Endodermal cell (in vitro differentiated cells): ENCODE data around the gene LRRC32. TPM values are rescaled to one million over a fixed set of nuclear protein-coding genes. Genes with fewer than 3 reads are reported as not detected.

Experiments
- DNase-seq: peaks from one replicate; pipeline ENCODE4 v3.0.0-alpha.2; 2017
- H3K27ac ChIP-seq: 2 replicates; pipeline ENCODE4 v1.5.1; 2013; ENCODE audit warnings: mild to moderate bottlenecking, low read depth, low read length, moderate library complexity
- H3K27me3 ChIP-seq: 2 replicates; pipeline ENCODE4 v1.6.1; 2013; ENCODE audit warnings: mild to moderate bottlenecking, low read length, moderate library complexity; ENCODE audit not compliant: insufficient read depth, control insufficient read depth, poor library complexity, severe bottlenecking
- H3K36me3 ChIP-seq: 2 replicates; pipeline ENCODE4 v1.7.0; 2013; ENCODE audit warnings: mild to moderate bottlenecking, low read length, moderate library complexity; ENCODE audit not compliant: control insufficient read depth, insufficient read depth
- H3K4me1 ChIP-seq: one replicate; pipeline ENCODE4 v1.7.0; 2013; ENCODE audit warnings: low read length; ENCODE audit not compliant: control insufficient read depth, insufficient read depth
- H3K4me3 ChIP-seq: 2 replicates; pipeline ENCODE4 v1.5.1; 2013; ENCODE audit warnings: mild to moderate bottlenecking, low read length, moderate library complexity
- H3K9ac ChIP-seq: 2 replicates; pipeline ENCODE4 v1.6.1; 2013; ENCODE audit warnings: mild to moderate bottlenecking, low read length, moderate library complexity; ENCODE audit not compliant: poor library complexity, severe bottlenecking; ENCODE audit errors: extremely low read depth
- H3K9me3 ChIP-seq: 2 replicates; pipeline ENCODE4 v1.6.1; 2013; ENCODE audit warnings: mild to moderate bottlenecking, low read length, moderate library complexity; ENCODE audit not compliant: control insufficient read depth
- H3K27ac Mint-ChIP-seq: 2 replicates; pipeline ENCODE4 v1.8.0; 2020; ENCODE audit warnings: mixed read lengths
- H3K27me3 Mint-ChIP-seq: 2 replicates; pipeline ENCODE4 v1.8.0; 2021; ENCODE audit warnings: mild to moderate bottlenecking, mixed read lengths; ENCODE audit not compliant: insufficient read depth
- H3K36me3 Mint-ChIP-seq: 2 replicates; pipeline ENCODE4 v1.8.0; 2020; ENCODE audit warnings: low read depth, mixed read lengths
- H3K4me1 Mint-ChIP-seq: 2 replicates; pipeline ENCODE4 v1.8.0; 2020; ENCODE audit warnings: mixed read lengths
- H3K4me3 Mint-ChIP-seq: 2 replicates; pipeline ENCODE4 v1.8.0; 2020; ENCODE audit warnings: mild to moderate bottlenecking, moderate library complexity, mixed read lengths
- H3K9me3 Mint-ChIP-seq: 2 replicates; pipeline ENCODE4 v1.8.0; 2020; ENCODE audit warnings: mild to moderate bottlenecking, mixed read lengths
- WGBS, 2 experiments: methylation state at CpG; one replicate each; pipeline versions ENCODE4 v1.1.5 to v1.1.7; 2013; ENCODE audit warnings: missing lambda C conversion rate in 2 of 2, mixed read lengths in 1 of 2; ENCODE audit not compliant: insufficient coverage in 1 of 2, insufficient read length in 1 of 2; 5-methylcytosine and 5-hydroxymethylcytosine counted together
- total RNA-seq, 2 donors: library from RNA; stranded (reverse); fragmentation: NEBNext Ultra II Directional in 1 of 2; extraction: Animal tissue kit (Norgen Biotek cat#: 25700) in 1 of 2; gene quantifications; 2 replicates in 1 of 2; 3 replicates in 1 of 2; pipeline ENCODE4 v1.2.1, GENCODE V29; 2021
- TF ChIP-seq, protein P1 (sequence below): fragments of 200-600 bp; sonication (generic); conservative IDR thresholded peaks from 2 replicates; pipeline ENCODE4 v1.5.0; 2021; ENCODE audit warnings: antibody characterized with exemption, mild to moderate bottlenecking

Gene LRRC32
- total RNA-seq, 2 donors from 2014 or later: 1.3 to 1.6 TPM

GRCh38 chr11:76653674-76654284 lies 16.8 kb downstream of the LRRC32 start:
- H3K27ac ChIP-seq: no peak overlapping the region
- no peaks in the 10 kb centered on the region for H3K36me3 ChIP-seq
- H3K27me3 ChIP-seq: no peaks in the 10 kb centered on the region
- Mint-ChIP-seq H3K36me3 (no peaks in the 10 kb centered on the region), H3K4me1 (peaks cover 22% of the 10 kb centered on the region), H3K27me3 (peaks cover 4% of the 10 kb centered on the region), H3K9me3 (no peaks in the 10 kb centered on the region), H3K4me3 (no peak overlapping the region), H3K27ac (no peak overlapping the region)
- no peak overlapping the region for H3K4me3 ChIP-seq
- 91 to 93% methylated on average over 4 to 10 of the region's 10 CpGs for WGBS, 2 experiments
- H3K4me1 ChIP-seq: peaks cover 10% of the 10 kb centered on the region
- no peak overlapping the region for H3K9ac ChIP-seq
- TF ChIP-seq, protein P1, sequence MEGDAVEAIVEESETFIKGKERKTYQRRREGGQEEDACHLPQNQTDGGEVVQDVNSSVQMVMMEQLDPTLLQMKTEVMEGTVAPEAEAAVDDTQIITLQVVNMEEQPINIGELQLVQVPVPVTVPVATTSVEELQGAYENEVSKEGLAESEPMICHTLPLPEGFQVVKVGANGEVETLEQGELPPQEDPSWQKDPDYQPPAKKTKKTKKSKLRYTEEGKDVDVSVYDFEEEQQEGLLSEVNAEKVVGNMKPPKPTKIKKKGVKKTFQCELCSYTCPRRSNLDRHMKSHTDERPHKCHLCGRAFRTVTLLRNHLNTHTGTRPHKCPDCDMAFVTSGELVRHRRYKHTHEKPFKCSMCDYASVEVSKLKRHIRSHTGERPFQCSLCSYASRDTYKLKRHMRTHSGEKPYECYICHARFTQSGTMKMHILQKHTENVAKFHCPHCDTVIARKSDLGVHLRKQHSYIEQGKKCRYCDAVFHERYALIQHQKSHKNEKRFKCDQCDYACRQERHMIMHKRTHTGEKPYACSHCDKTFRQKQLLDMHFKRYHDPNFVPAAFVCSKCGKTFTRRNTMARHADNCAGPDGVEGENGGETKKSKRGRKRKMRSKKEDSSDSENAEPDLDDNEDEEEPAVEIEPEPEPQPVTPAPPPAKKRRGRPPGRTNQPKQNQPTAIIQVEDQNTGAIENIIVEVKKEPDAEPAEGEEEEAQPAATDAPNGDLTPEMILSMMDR: no peak
- peak; percentile 32 for DNase-seq
- no peaks in the 10 kb centered on the region for H3K9me3 ChIP-seq

GRCh38 chr11:76653012-76653673 lies 17.4 kb downstream of the LRRC32 start:
- 89 to 92% methylated on average over 8 to 12 of the region's 12 CpGs for WGBS, 2 experiments
- Histone ChIP-seq H3K4me1 (peaks cover 10% of the 10 kb centered on the region), H3K36me3 (no peaks in the 10 kb centered on the region), H3K27ac (no peak overlapping the region), H3K9ac (no peak overlapping the region), H3K9me3 (no peaks in the 10 kb centered on the region), H3K27me3 (no peaks in the 10 kb centered on the region), H3K4me3 (no peak overlapping the region)
- Mint-ChIP-seq H3K27me3 (no peaks in the 10 kb centered on the region), H3K9me3 (no peaks in the 10 kb centered on the region), H3K4me1 (peaks cover 22% of the 10 kb centered on the region), H3K36me3 (no peaks in the 10 kb centered on the region), H3K4me3 (no peak overlapping the region), H3K27ac (no peak overlapping the region)
- TF ChIP-seq, protein P1: no peak
- peak; percentile 34 for DNase-seq

DNA sequence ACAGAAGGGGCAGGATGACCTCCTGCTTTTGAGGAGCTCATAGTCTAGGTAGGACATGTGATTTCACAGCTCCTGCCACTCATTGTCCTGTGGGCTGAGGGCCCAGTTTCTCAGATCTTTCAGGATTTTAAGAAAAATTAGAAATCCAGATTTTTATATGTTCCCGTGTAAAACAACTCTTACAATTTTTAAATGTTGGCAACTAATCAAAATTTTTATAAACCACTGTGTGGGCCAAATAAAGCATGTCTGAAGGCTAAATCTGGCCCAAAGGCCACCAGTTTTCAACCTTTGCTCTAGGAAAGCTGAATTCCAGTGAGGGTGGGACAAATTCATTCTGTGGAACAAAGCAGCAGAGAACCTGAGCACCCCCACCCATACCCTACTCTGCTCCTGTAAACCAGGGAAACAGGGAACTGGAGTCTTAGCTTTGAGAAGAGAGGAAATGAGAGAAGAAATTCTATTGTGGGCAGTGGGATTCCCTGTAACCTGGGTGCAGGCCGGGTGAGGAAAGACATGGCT lies 20.6 kb downstream of the LRRC32 start:
- peak; percentile 19 for DNase-seq
- peaks cover 8% of the 10 kb centered on the region for H3K4me1 Mint-ChIP-seq

More for the DNA sequence above, 20.6 kb downstream of the LRRC32 start:
- Mint-ChIP-seq H3K27me3 (no peaks in the 10 kb centered on the region), H3K36me3 (no peaks in the 10 kb centered on the region), H3K4me3 (no peak overlapping the region), H3K9me3 (peaks cover 16% of the 10 kb centered on the region), H3K27ac (no peak overlapping the region)
- 75 to 88% methylated on average over 2 of the region's 2 CpGs for WGBS, 2 experiments
- H3K27me3 ChIP-seq: no peaks in the 10 kb centered on the region
- no peaks in the 10 kb centered on the region for H3K36me3 ChIP-seq
- no peak overlapping the region for H3K4me3 ChIP-seq
- TF ChIP-seq, protein P1: no peak
- H3K4me1 ChIP-seq: peaks cover 1% of the 10 kb centered on the region
- no peak overlapping the region for H3K27ac ChIP-seq
- no peak overlapping the region for H3K9ac ChIP-seq
- peaks cover 10% of the 10 kb centered on the region for H3K9me3 ChIP-seq
